Measurements from ENCODE around the gene CATSPERZ.
A peak's percentile ranks its signal among the peaks of the same experiment; 100 is the strongest.

Gene CATSPERZ

DNA sequence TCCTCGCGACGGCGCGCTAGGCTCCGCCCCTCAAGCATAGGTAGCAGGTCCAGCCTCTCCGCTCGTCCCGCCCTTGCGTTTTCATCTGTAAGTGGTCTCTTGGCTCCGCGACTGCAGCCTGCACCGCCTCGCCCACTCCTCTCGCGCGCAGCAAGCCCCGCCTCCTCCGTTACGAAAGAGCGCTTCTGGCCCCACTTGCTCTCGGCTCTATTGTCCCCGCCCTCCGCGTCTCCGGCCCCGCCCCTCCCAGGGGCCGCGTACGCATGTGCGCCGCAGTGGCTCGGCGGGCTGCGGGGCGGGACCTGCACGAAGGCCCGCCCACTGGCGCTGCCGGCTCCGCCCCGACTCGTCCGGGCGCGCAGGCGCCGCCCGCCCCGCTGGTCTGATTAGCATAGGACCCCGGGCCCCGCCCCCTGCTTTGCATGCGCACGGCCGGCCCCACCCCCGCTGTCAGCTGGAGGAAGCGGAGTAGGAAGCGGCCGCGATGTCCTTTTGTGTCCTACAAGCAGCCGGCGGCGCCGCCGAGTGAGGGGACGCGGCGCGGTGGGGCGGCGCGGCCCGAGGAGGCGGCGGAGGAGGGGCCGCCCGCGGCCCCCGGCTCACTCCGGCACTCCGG is 5.0 kb downstream of the CATSPERZ start, which contains the start of gene ESRRA:
ESRRA (plus strand) TSS at position 450 of the 616 bp plus-strand sequence. CDS start 1,656 bp downstream, outside the sequence.
- peak within 1 kb of the TSS; percentile 97 for H3K9ac ChIP-seq (ENCODE audit: low read depth, low read length, poor library complexity)
- peak within 1 kb of the TSS; percentile 71 for H3K14ac ChIP-seq (ENCODE audit: low read length)
- H3K4me1 ChIP-seq (ENCODE audit: control insufficient read depth in 2 of 2, insufficient read depth in 1 of 2, low read depth in 1 of 2, low read length in 2 of 2): peaks cover 12 to 16% of the 10 kb centered on the region in 2 donors
- H2BK120ac ChIP-seq (ENCODE audit: low read depth, low read length): no peak within 1 kb of the TSS
- H3K4ac ChIP-seq (ENCODE audit: low read length): no peak within 1 kb of the TSS
- H4K8ac ChIP-seq (ENCODE audit: low read depth, low read length): no peak within 1 kb of the TSS
- H3K23ac ChIP-seq (ENCODE audit: low read depth, low read length, poor library complexity): peak within 1 kb of the TSS; percentile 95
- peak within 1 kb of the TSS; percentile 94 for H2AFZ ChIP-seq (ENCODE audit: low read length)
- peak within 1 kb of the TSS; percentile 75 for H2BK12ac ChIP-seq (ENCODE audit: low read length)
- peak within 1 kb of the TSS; percentile 77 for H2AK5ac ChIP-seq (ENCODE audit: low read depth, low read length)
- H3K79me1 ChIP-seq (ENCODE audit: low read depth, low read length): peaks cover 10% of the 10 kb centered on the region
- peak within 1 kb of the TSS; percentile 42 for H2BK5ac ChIP-seq (ENCODE audit: low read length)
- no peak within 1 kb of the TSS for H4K91ac ChIP-seq (ENCODE audit: low read depth, low read length, poor library complexity)
- H3K18ac ChIP-seq (ENCODE audit: low read length): peak within 1 kb of the TSS; percentile 98
- WGBS, 2 donors (ENCODE audit: extremely low coverage in 2 of 2, insufficient read length in 2 of 2, insufficient replicate concordance in 1 of 2): no CpG with 5 or more reads among the region's 81 CpGs
- H3K27ac ChIP-seq (replicated peaks; ENCODE audit: low read length): peak within 1 kb of the TSS; percentile 84
- peaks cover 3 to 6% of the 10 kb centered on the region in 2 donors for H3K36me3 ChIP-seq (replicated peaks in 1 of 2; ENCODE audit: control insufficient read depth in 2 of 2, insufficient read depth in 2 of 2, low read length in 2 of 2)
- peak; percentile 99 for DNase-seq (ENCODE audit: low spot score)
- no peaks in the 10 kb centered on the region for H3K9me3 ChIP-seq (replicated peaks in 1 of 2; ENCODE audit: control insufficient read depth in 2 of 2, insufficient read depth in 1 of 2, low read depth in 1 of 2, low read length in 2 of 2)
- H3K4me2 ChIP-seq (ENCODE audit: insufficient read depth, low read length, poor library complexity, severe bottlenecking): peak within 1 kb of the TSS; percentile 93
- peak within 1 kb of the TSS; percentile 79 for H2BK15ac ChIP-seq (ENCODE audit: low read length)
- H3K4me3 ChIP-seq (ENCODE audit: low read length in 2 of 2): peak within 1 kb of the TSS; percentile 88 to 92
- peaks cover 5 to 25% (median 12%) of the 10 kb centered on the region in 3 experiments for H3K27me3 ChIP-seq (ENCODE audit: control insufficient read depth in 3 of 3, insufficient read depth in 3 of 3, low read depth in 1 of 3, low read length in 3 of 3)

DNA sequence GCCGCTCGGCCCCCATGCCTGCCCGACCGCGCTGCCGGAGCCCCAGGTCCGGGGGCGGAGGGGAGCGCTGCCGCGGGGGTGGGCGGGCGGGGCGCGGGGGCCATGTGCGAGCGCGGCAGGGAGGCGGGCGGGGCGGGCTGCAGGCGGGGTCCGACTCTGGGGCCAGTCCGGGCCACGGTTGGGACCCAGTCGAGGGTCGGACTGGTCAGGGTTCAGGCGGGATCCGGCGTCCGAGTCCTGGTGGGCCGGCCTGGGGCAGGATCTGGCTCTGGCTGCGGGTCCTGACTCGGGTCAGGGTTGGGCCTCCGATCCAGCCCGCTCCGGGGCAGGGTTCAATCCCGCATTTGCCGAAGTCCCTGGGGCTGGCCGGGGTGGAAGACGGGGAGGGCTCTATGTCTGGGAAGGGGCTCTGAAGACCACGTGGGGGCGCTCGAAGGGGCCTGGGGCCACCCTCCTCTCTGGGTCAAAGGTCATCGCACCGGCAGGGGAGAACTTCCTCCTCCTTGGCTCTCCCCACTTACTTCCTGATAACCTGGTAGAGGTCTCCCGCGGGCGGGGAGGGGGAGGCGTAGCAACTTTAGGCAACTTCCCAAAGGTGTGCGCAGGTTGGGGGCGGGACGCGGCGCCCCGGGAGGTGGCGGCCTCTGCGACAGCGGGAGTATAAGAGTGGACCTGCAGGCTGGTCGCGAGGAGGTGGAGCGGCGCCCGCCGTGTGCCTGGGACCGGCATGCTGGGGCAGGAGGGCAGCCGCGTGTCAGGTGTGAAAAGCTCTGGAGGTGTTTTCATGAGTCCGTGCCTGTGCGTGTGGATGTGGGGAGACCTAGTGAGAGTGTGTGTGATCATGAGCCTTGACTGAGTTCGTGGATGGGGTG is 5.8 kb downstream of the CATSPERZ start:
- Histone ChIP-seq H3K14ac (ENCODE audit: low read length) (peak overlapping the region; percentile 71), H3K4ac (ENCODE audit: low read length) (no peak overlapping the region), H4K91ac (ENCODE audit: low read depth, low read length, poor library complexity) (no peak overlapping the region), H3K9ac (ENCODE audit: low read depth, low read length, poor library complexity) (peak overlapping the region; percentile 97), H3K18ac (ENCODE audit: low read length) (peak overlapping the region; percentile 98), H2BK5ac (ENCODE audit: low read length) (peak overlapping the region; percentile 7), H3K79me1 (ENCODE audit: low read depth, low read length) (peaks cover 10% of the 10 kb centered on the region), H3K27me3 (ENCODE audit: control insufficient read depth in 3 of 3, insufficient read depth in 3 of 3, low read depth in 1 of 3, low read length in 3 of 3) (peaks cover 0 to 17% (median 5%) of the 10 kb centered on the region in 3 experiments), H2BK120ac (ENCODE audit: low read depth, low read length) (no peak overlapping the region), H2BK12ac (ENCODE audit: low read length) (peak overlapping the region; percentile 75), H3K23ac (ENCODE audit: low read depth, low read length, poor library complexity) (peak overlapping the region; percentile 95), H2AFZ (ENCODE audit: low read length) (peak overlapping the region; percentile 94), H3K36me3 (replicated peaks in 1 of 2; ENCODE audit: control insufficient read depth in 2 of 2, insufficient read depth in 2 of 2, low read length in 2 of 2) (peaks cover 3 to 9% of the 10 kb centered on the region in 2 donors), H3K4me2 (ENCODE audit: insufficient read depth, low read length, poor library complexity, severe bottlenecking) (peak overlapping the region; percentile 91), H3K4me3 (ENCODE audit: low read length in 2 of 2) (peak overlapping the region; percentile 88 to 92), H3K27ac (replicated peaks; ENCODE audit: low read length) (peak overlapping the region; percentile 84), H2AK5ac (ENCODE audit: low read depth, low read length) (no peak overlapping the region), H3K4me1 (ENCODE audit: control insufficient read depth in 2 of 2, insufficient read depth in 1 of 2, low read depth in 1 of 2, low read length in 2 of 2) (peaks cover 9 to 12% of the 10 kb centered on the region in 2 donors), H2BK15ac (ENCODE audit: low read length) (peak overlapping the region; percentile 3), H3K9me3 (replicated peaks in 1 of 2; ENCODE audit: control insufficient read depth in 2 of 2, insufficient read depth in 1 of 2, low read depth in 1 of 2, low read length in 2 of 2) (no peaks in the 10 kb centered on the region), H4K8ac (ENCODE audit: low read depth, low read length) (no peak overlapping the region)
- WGBS, 2 donors (ENCODE audit: extremely low coverage in 2 of 2, insufficient read length in 2 of 2, insufficient replicate concordance in 1 of 2): no CpG with 5 or more reads among the region's 71 CpGs
- peak; percentile 67 for DNase-seq (ENCODE audit: low spot score)

DNA sequence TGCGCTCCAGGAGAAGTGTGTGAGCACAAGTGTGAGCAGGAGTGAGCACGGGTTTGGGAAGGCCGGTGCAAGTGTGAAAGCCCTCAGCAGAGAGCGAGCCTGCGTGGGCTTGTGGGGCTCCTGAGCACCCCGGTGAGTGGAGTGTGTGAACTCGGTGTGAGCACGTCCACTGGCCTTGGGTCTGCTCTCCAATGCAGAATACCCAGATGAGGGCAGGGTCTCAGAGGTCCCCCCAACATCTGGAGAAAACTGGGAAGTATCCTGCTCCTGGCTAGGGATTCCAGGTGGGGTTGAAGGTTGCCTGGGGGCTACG is 6.4 kb downstream of the CATSPERZ start:
- no peak overlapping the region for H3K14ac ChIP-seq (ENCODE audit: low read length)
- peaks cover 10% of the 10 kb centered on the region for H3K79me1 ChIP-seq (ENCODE audit: low read depth, low read length)
- peak overlapping the region; percentile 91 for H3K4me2 ChIP-seq (ENCODE audit: insufficient read depth, low read length, poor library complexity, severe bottlenecking)
- H3K36me3 ChIP-seq (replicated peaks in 1 of 2; ENCODE audit: control insufficient read depth in 2 of 2, insufficient read depth in 2 of 2, low read length in 2 of 2): peaks cover 3 to 10% of the 10 kb centered on the region in 2 donors
- H3K9me3 ChIP-seq (replicated peaks in 1 of 2; ENCODE audit: control insufficient read depth in 2 of 2, insufficient read depth in 1 of 2, low read depth in 1 of 2, low read length in 2 of 2): no peaks in the 10 kb centered on the region
- peaks cover 0 to 17% (median 5%) of the 10 kb centered on the region in 3 experiments for H3K27me3 ChIP-seq (ENCODE audit: control insufficient read depth in 3 of 3, insufficient read depth in 3 of 3, low read depth in 1 of 3, low read length in 3 of 3)
- H3K18ac ChIP-seq (ENCODE audit: low read length): peak overlapping the region; percentile 82
- H2BK5ac ChIP-seq (ENCODE audit: low read length): peak overlapping the region; percentile 7
- no peak overlapping the region for H3K4ac ChIP-seq (ENCODE audit: low read length)
- H2BK120ac ChIP-seq (ENCODE audit: low read depth, low read length): no peak overlapping the region
- peak overlapping the region; percentile 88 to 92 for H3K4me3 ChIP-seq (ENCODE audit: low read length in 2 of 2)
- no peak overlapping the region for H3K27ac ChIP-seq (replicated peaks; ENCODE audit: low read length)
- no peak overlapping the region for H4K91ac ChIP-seq (ENCODE audit: low read depth, low read length, poor library complexity)
- peak overlapping the region; percentile 95 for H3K23ac ChIP-seq (ENCODE audit: low read depth, low read length, poor library complexity)
- peak overlapping the region; percentile 3 for H2BK15ac ChIP-seq (ENCODE audit: low read length)
- no CpG with 5 or more reads among the region's 9 CpGs for WGBS, 2 donors (ENCODE audit: extremely low coverage in 2 of 2, insufficient read length in 2 of 2, insufficient replicate concordance in 1 of 2)
- no peak overlapping the region for H4K8ac ChIP-seq (ENCODE audit: low read depth, low read length)
- H2BK12ac ChIP-seq (ENCODE audit: low read length): peak overlapping the region; percentile 75
- H3K9ac ChIP-seq (ENCODE audit: low read depth, low read length, poor library complexity): peak overlapping the region; percentile 97
- peaks cover 9 to 12% of the 10 kb centered on the region in 2 donors for H3K4me1 ChIP-seq (ENCODE audit: control insufficient read depth in 2 of 2, insufficient read depth in 1 of 2, low read depth in 1 of 2, low read length in 2 of 2)
- H2AFZ ChIP-seq (ENCODE audit: low read length): peak overlapping the region; percentile 94
- DNase-seq (ENCODE audit: low spot score): no peak
- no peak overlapping the region for H2AK5ac ChIP-seq (ENCODE audit: low read depth, low read length)

Data from neuronal stem cell (in vitro differentiated cells).